Activated CD8-positive, alpha-beta T cell treated with anti-CD3 and anti-CD28 coated beads for 36 hours (primary cell): ENCODE results near the gene LRSAM1. TPM values are rescaled to one million over a fixed set of nuclear protein-coding genes. Genes with fewer than 3 reads are reported as not detected.

Experiments used
- ATAC-seq: fragments of 200-7000 bp; cut with Tn5 transposase; one replicate; pipeline ENCODE4 v1.10.0; 2021; ENCODE audit warnings: mild to moderate bottlenecking, moderate library complexity
- CTCF ChIA-PET: fragments of 350-600 bp; sonication (Branson Sonifier 250); formaldehyde crosslinking; loops from one replicate; lab custom pipeline; 2021; ENCODE audit warnings: antibody characterized with exemption; lab: Charles Lee
- POLR2A ChIA-PET: fragments of 350-600 bp; sonication (Branson Sonifier 250); formaldehyde crosslinking; loops from one replicate; lab custom pipeline; 2021; ENCODE audit warnings: antibody characterized with exemption; lab: Charles Lee
- DNase-seq: peaks from one replicate; pipeline ENCODE4 v3.0.0-alpha.2; 2020
- H3K27ac Mint-ChIP-seq: one replicate; pipeline ENCODE4 v1.8.0; 2021; ENCODE audit warnings: mild to moderate bottlenecking, mixed read lengths
- H3K27me3 Mint-ChIP-seq: one replicate; pipeline ENCODE4 v1.8.0; 2021; ENCODE audit warnings: mixed read lengths
- H3K36me3 Mint-ChIP-seq: one replicate; pipeline ENCODE4 v1.8.0; 2021; ENCODE audit warnings: low read depth, mixed read lengths
- H3K4me1 Mint-ChIP-seq: one replicate; pipeline ENCODE4 v1.8.0; 2021; ENCODE audit warnings: low read depth, mixed read lengths
- H3K4me3 Mint-ChIP-seq: one replicate; pipeline ENCODE4 v1.8.0; 2021; ENCODE audit warnings: mild to moderate bottlenecking, moderate library complexity, mixed read lengths
- H3K9me3 Mint-ChIP-seq: one replicate; pipeline ENCODE4 v1.8.0; 2021; ENCODE audit warnings: mixed read lengths
- CTCF ChIP-seq: fragments of 200-600 bp; IDR thresholded peaks from one replicate; pipeline ENCODE4 v1.8.0; 2022; ENCODE audit warnings: antibody characterized with exemption, mild to moderate bottlenecking
- intact Hi-C: fragments of 100-400 bp; cut with micrococcal nuclease; formaldehyde crosslinking; loops from one replicate; pipeline ENCODE4 v1.10.0; 2022
- total RNA-seq, 2 experiments: library from RNA; stranded (reverse); gene quantifications; one replicate each; pipeline ENCODE4 v1.2.3, GENCODE V29; 2021

LRSAM1 gene
- total RNA-seq, 2 experiments from 2014 or later: 17.1 to 18.6 TPM

DNA sequence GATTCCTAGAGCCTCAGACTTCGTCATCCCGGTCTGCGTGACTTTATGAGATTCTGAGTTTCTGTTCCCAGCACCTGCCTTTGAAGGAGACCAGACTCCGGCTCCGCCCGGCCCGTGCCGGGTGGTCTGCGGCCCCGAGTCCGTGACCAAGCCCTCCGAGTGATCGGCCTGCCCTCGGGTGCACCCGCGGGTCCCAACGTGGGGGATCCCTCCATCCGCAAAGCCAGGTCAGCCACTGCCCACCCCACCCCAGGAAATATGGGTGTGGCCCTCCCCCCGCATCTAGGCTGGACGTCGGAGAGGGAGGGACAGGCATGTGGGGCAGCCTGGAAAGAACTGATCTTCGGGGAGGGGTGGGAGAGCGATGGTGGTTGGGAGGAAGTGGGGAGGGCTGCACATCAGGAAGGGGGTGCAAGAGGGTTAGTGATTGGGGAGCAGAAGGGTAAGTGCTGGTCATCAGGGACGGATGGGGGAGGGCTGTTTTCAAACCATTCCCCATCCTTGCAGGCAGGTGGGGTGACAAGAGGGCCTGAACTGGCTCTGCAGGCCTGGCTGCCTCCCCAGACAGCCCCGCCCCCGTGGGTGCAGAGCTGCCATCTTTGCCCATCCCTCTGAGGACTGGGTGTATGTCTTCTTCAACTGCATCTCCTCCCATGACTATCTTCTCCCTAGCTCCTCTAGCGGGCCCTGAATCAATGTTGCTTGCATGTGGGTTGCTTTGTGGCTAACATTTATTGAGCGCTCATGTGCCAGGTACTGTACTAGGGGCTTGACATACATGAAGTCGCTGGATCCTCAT lies 747 bp downstream of the LRSAM1 start:
- no peaks in the 10 kb centered on the region for H3K9me3 Mint-ChIP-seq
- peak; percentile 60 for ATAC-seq
- CTCF ChIA-PET: interaction anchor here (0.9 kb wide), 1 partner anchor 228 kb away, joined by 3 read pairs; no protein-coding TSS in a partner anchor
- DNase-seq: peak; percentile 73
- no peak for TF ChIP-seq CTCF
- H3K27ac Mint-ChIP-seq: peak overlapping the region; percentile 94
- no peaks in the 10 kb centered on the region for H3K27me3 Mint-ChIP-seq
- POLR2A ChIA-PET: interaction anchor here (0.6 to 4.2 kb wide), 35 partner anchors 9 to 643 kb away, joined by 3 to 52 read pairs (median 5); partner anchors contain the start of genes SH2D3C, SLC2A8 and ZNF79
- H3K4me1 Mint-ChIP-seq: peaks cover 32% of the 10 kb centered on the region
- H3K4me3 Mint-ChIP-seq: peak overlapping the region; percentile 91
- intact Hi-C loops: no loop called here
- peaks cover 55% of the 10 kb centered on the region for H3K36me3 Mint-ChIP-seq

DNA sequence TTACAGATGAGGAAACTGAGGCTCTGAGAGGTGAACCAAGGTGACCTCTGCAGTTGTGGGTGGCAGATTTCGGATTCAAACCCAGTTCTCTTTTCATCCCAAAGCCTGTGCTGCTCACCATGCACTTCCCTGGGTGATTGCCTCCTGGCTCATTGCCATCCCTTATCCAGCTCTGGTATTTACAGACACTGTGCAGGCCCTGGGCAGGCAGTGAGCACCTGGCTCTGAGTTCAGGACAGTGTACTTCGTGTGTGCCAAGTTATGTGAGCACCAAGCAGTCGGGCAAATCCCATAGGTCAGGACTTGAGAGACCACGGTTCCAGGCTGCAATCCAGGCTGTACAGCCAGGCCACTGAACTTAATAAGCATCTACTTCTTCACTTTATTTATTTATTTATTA lies 1.4 kb downstream of the LRSAM1 start:
- ATAC-seq (no peak), DNase-seq (no peak)
- Mint-ChIP-seq H3K4me3 (peak overlapping the region; percentile 91), H3K36me3 (peaks cover 51% of the 10 kb centered on the region), H3K4me1 (peaks cover 28% of the 10 kb centered on the region), H3K27ac (no peak overlapping the region), H3K27me3 (no peaks in the 10 kb centered on the region), H3K9me3 (no peaks in the 10 kb centered on the region)
- intact Hi-C loops: no loop called here
- TF ChIP-seq CTCF: no peak
- ChIA-PET CTCF (no interaction called here), POLR2A (interaction anchor here (0.6 to 4.2 kb wide), 4 partner anchors 13 to 251 kb away, joined by 3 to 52 read pairs (median 3); partner anchors contain the start of gene ZNF79)

DNA sequence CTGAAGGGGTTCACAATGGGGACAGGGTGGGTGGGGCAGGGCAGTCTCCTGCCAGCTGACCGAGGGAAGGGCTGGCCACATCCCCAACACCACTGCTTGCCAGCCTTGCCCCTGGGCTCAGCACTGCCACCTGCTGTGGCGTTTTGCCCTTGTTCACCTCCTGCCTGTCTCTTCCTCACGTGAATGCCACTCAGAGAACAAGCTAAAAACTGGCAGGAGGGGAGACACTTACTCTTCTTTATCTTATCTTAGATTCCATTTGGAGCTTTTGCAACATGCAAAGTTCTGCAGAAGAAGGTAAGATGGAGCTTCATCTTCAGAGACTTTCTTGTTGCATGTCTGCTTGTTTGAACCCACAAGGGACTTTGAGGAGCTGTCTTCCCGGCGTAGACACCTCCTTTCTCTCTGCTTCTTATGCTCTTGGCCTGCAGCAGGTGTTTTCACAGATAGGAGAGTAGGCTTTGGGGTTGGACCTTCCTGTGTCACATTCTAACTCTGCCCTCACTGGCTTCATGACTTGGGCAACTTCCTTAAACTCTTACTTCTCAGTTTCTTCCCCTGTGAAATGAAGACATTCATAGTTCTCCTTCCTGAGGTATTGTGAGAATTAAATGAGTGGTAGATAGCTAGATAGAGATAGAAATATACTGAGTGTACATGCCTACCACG lies 4.1 kb downstream of the LRSAM1 start:
- peak; percentile 43 for TF ChIP-seq CTCF
- ChIA-PET CTCF (interaction anchor here (0.6 to 2.1 kb wide), 23 partner anchors 11 to 514 kb away, joined by 3 to 8 read pairs (median 3); no protein-coding TSS in a partner anchor), POLR2A (interaction anchor here (0.7 to 1.2 kb wide), 3 partner anchors 8 to 10 kb away, joined by 3 to 6 read pairs (median 4); no protein-coding TSS in a partner anchor)
- H3K27me3 Mint-ChIP-seq: no peaks in the 10 kb centered on the region
- H3K9me3 Mint-ChIP-seq: no peaks in the 10 kb centered on the region
- peak; percentile 51 for DNase-seq
- intact Hi-C loops: no loop called here
- H3K4me3 Mint-ChIP-seq: no peak overlapping the region
- H3K4me1 Mint-ChIP-seq: peaks cover 5% of the 10 kb centered on the region
- no peak overlapping the region for H3K27ac Mint-ChIP-seq
- H3K36me3 Mint-ChIP-seq: peaks cover 27% of the 10 kb centered on the region
- ATAC-seq: no peak

DNA sequence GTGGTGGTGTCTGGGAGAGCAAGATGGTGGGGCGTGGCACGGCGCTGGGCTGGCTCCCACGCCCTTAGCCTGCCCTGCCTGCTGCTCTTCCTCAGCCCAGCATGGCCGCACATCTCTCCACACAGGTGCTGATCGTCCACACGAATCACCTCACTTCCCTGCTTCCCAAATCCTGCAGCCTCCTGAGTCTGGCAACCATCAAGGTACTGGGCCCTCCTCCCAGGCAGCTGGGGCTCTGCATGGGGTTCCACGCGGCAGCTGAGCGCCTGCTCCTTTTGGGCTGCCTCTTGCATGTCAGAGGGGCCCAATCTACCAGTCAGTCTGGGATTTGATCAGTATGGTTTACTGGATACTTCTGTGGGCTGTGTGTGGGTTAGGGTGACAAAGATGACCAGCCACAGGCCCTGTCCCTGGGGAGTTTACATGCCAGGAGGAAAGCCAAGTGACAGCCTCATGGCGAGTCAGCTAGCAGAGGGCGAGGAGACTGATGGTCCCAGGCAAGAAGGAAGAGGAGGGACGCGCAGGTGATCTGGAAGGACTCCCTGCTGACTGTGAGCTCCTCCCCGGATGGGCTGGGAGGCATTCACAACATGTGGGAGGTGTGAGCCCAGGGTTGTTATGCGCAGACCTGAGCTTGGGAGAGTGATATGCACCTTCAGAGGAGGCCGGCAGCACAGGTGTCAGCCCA lies 6.0 kb downstream of the LRSAM1 start:
- intact Hi-C loops: no loop called here
- Mint-ChIP-seq H3K36me3 (peaks cover 28% of the 10 kb centered on the region), H3K4me3 (no peak overlapping the region), H3K4me1 (peaks cover 4% of the 10 kb centered on the region), H3K27ac (no peak overlapping the region), H3K27me3 (no peaks in the 10 kb centered on the region), H3K9me3 (no peaks in the 10 kb centered on the region)
- DNase-seq: no peak
- ChIA-PET POLR2A (no interaction called here), CTCF (no interaction called here)
- TF ChIP-seq CTCF: no peak
- no peak for ATAC-seq
